Neural progenitor cell (in vitro differentiated cells): ENCODE results near the gene PHEX. TPM values are rescaled to one million over a fixed set of nuclear protein-coding genes. Genes with fewer than 3 reads are reported as not detected.
A peak's percentile ranks its signal among the peaks of the same experiment; 100 is the strongest.

Experiments
- DNase-seq: peaks from one replicate; pipeline ENCODE4 v3.0.0-alpha.2; 2016; ENCODE audit warnings: low spot score
- H2AFZ ChIP-seq: fragments of 200-600 bp; sonication (generic); replicated peaks from 2 replicates; pipeline ENCODE4 v1.6.1; 2016; ENCODE audit warnings: antibody characterized with exemption
- H3F3A ChIP-seq: fragments of 200-600 bp; sonication (generic); 2 replicates; pipeline ENCODE4 v1.6.1; 2016; ENCODE audit warnings: antibody characterized with exemption, low read depth
- H3K27ac ChIP-seq: fragments of 200-600 bp; sonication (generic); 2 replicates; pipeline ENCODE4 v1.5.1; 2016; ENCODE audit warnings: mild to moderate bottlenecking
- H3K27me3 ChIP-seq: fragments of 200-600 bp; sonication (generic); 2 replicates; pipeline ENCODE4 v1.6.1; 2016; ENCODE audit warnings: mild to moderate bottlenecking, moderate library complexity
- H3K36me3 ChIP-seq: fragments of 200-600 bp; sonication (generic); 2 replicates; pipeline ENCODE4 v1.5.1; 2016
- H3K4me1 ChIP-seq: fragments of 200-600 bp; sonication (generic); 2 replicates; pipeline ENCODE4 v1.6.1; 2016; ENCODE audit warnings: mixed run types
- H3K4me2 ChIP-seq: fragments of 200-600 bp; sonication (generic); 2 replicates; pipeline ENCODE4 v1.6.1; 2016
- H3K4me3 ChIP-seq: fragments of 200-600 bp; sonication (generic); 2 replicates; pipeline ENCODE4 v1.5.1; 2016
- H3K79me2 ChIP-seq: fragments of 200-600 bp; sonication (generic); 2 replicates; pipeline ENCODE4 v1.6.1; 2016; ENCODE audit warnings: low read depth
- H3K9ac ChIP-seq: fragments of 200-600 bp; sonication (generic); 2 replicates; pipeline ENCODE4 v1.6.1; 2016
- H3K9me3 ChIP-seq: fragments of 200-600 bp; sonication (generic); 2 replicates; pipeline ENCODE4 v1.5.1; 2016; ENCODE audit warnings: low read depth
- H4K20me1 ChIP-seq: fragments of 200-600 bp; sonication (generic); 2 replicates; pipeline ENCODE4 v1.6.1; 2016; ENCODE audit warnings: low read depth
- H3K27ac Mint-ChIP-seq: 3 replicates; pipeline ENCODE4 v1.8.0; 2021; ENCODE audit warnings: mixed read lengths
- H3K27me3 Mint-ChIP-seq: 2 replicates; pipeline ENCODE4 v1.8.0; 2022; ENCODE audit warnings: low read depth, mild to moderate bottlenecking, inconsistent platforms, moderate library complexity, mixed read lengths; ENCODE audit not compliant: insufficient read depth
- H3K36me3 Mint-ChIP-seq: 3 replicates; pipeline ENCODE4 v1.8.0; 2021; ENCODE audit warnings: mixed read lengths
- H3K4me1 Mint-ChIP-seq: 3 replicates; pipeline ENCODE4 v1.8.0; 2021; ENCODE audit warnings: mixed read lengths
- H3K4me3 Mint-ChIP-seq: 3 replicates; pipeline ENCODE4 v1.8.0; 2021; ENCODE audit warnings: mild to moderate bottlenecking, moderate library complexity, mixed read lengths
- H3K9me3 Mint-ChIP-seq: 3 replicates; pipeline ENCODE4 v1.8.0; 2020; ENCODE audit warnings: mixed read lengths
- CTCF ChIP-seq: fragments of 200-600 bp; sonication (generic); IDR thresholded peaks from 2 replicates; pipeline ENCODE4 v1.5.1; 2017; ENCODE audit warnings: antibody characterized with exemption, mild to moderate bottlenecking
- EZH2 ChIP-seq: fragments of 200-600 bp; sonication (generic); IDR thresholded peaks from 2 replicates; pipeline ENCODE4 v1.6.1; 2017; ENCODE audit warnings: antibody characterized with exemption, mild to moderate bottlenecking, moderate library complexity
- EZH2phosphoT487 ChIP-seq: fragments of 200-600 bp; sonication (generic); IDR thresholded peaks from 2 replicates; pipeline ENCODE4 v1.6.1; 2017; ENCODE audit warnings: antibody characterized with exemption
- total RNA-seq: library from RNA; depleted of rRNA; stranded (reverse); fragments of >200 nt; gene quantifications from 2 replicates; pipeline ENCODE4 v1.2.3, GENCODE V29; 2015; ENCODE audit warnings: low replicate concordance

Gene PHEX
- total RNA-seq, 1 donor from 2014 or later = 0.07 TPM

- Histone ChIP-seq H3K9me3 (peaks cover 3% of the 10 kb centered on the region), H3K4me2 (no peak overlapping the region), H2AFZ (no peak overlapping the region), H4K20me1 (no peaks in the 10 kb centered on the region), H3K36me3 (no peaks in the 10 kb centered on the region), H3K27ac (no peak overlapping the region), H3K79me2 (no peaks in the 10 kb centered on the region), H3K4me1 (peaks cover 5% of the 10 kb centered on the region), H3K4me3 (no peak overlapping the region), H3K27me3 (no peaks in the 10 kb centered on the region), H3F3A (no peaks in the 10 kb centered on the region), H3K9ac (no peak overlapping the region)
- H3K36me3 Mint-ChIP-seq = no peaks in the 10 kb centered on the region
- peaks cover 11% of the 10 kb centered on the region for H3K9me3 Mint-ChIP-seq
- H3K27ac Mint-ChIP-seq = no peak overlapping the region
- TF ChIP-seq CTCF (no peak), EZH2 (no peak), EZH2phosphoT487 (no peak)
- no peaks in the 10 kb centered on the region for H3K4me1 Mint-ChIP-seq
- DNase-seq = no peak
- H3K27me3 Mint-ChIP-seq = no peaks in the 10 kb centered on the region
- no peak overlapping the region for H3K4me3 Mint-ChIP-seq
These were observed 152.0 kb downstream of the PHEX start for GRCh38 chrX:22184096-22184495.

DNA sequence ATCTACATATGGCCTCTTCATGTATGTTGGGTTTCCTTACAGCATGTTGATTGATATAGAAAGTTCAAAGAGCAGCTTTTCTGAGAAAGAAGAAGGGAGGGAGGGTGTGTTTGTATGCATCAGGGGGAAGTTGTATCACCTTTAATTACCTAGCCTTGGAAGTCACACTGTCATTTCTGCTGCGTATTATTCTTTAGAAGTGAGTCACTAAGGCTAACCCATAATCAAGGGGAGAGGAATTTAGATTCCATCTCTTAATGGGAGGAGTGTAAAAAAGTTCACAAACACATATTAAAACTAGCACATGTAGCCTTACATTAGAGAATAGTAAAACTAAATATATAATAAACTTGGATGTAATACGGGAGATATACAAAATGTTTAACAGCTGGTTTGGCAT lies 154.0 kb downstream of the PHEX start:
- no peak overlapping the region for H3K4me3 ChIP-seq
- H3K4me1 ChIP-seq = peaks cover 5% of the 10 kb centered on the region
- no peak overlapping the region for H3K4me2 ChIP-seq
- Mint-ChIP-seq H3K36me3 (no peaks in the 10 kb centered on the region), H3K27ac (no peak overlapping the region), H3K27me3 (no peaks in the 10 kb centered on the region), H3K4me1 (no peaks in the 10 kb centered on the region), H3K4me3 (no peak overlapping the region), H3K9me3 (peaks cover 3% of the 10 kb centered on the region)
- H3K27me3 ChIP-seq = no peaks in the 10 kb centered on the region
- no peaks in the 10 kb centered on the region for H3K9me3 ChIP-seq
- no peak overlapping the region for H3K27ac ChIP-seq
- no peaks in the 10 kb centered on the region for H3K36me3 ChIP-seq
- no peak for TF ChIP-seq EZH2
- no peak for TF ChIP-seq CTCF
- TF ChIP-seq EZH2phosphoT487 = no peak
- H2AFZ ChIP-seq = no peak overlapping the region
- no peak overlapping the region for H3K9ac ChIP-seq
- no peaks in the 10 kb centered on the region for H3K79me2 ChIP-seq
- no peak for DNase-seq
- no peaks in the 10 kb centered on the region for H3F3A ChIP-seq
- no peaks in the 10 kb centered on the region for H4K20me1 ChIP-seq

- Histone ChIP-seq H2AFZ (no peak overlapping the region), H3K4me1 (peaks cover 3% of the 10 kb centered on the region), H3K27ac (no peak overlapping the region), H3K79me2 (no peaks in the 10 kb centered on the region), H3K36me3 (no peaks in the 10 kb centered on the region), H3K4me2 (no peak overlapping the region), H3K4me3 (no peak overlapping the region), H4K20me1 (no peaks in the 10 kb centered on the region), H3K9me3 (no peaks in the 10 kb centered on the region), H3F3A (no peaks in the 10 kb centered on the region), H3K27me3 (no peaks in the 10 kb centered on the region), H3K9ac (no peak overlapping the region)
- Mint-ChIP-seq H3K4me3 (no peak overlapping the region), H3K36me3 (no peaks in the 10 kb centered on the region), H3K9me3 (peaks cover 3% of the 10 kb centered on the region), H3K27me3 (peaks cover 4% of the 10 kb centered on the region), H3K4me1 (peaks cover 9% of the 10 kb centered on the region), H3K27ac (no peak overlapping the region)
- DNase-seq = peak; percentile 72
- TF ChIP-seq EZH2phosphoT487 = no peak
- TF ChIP-seq CTCF = peak; percentile 66
These were observed 160.4 kb downstream of the PHEX start for GRCh38 chrX:22192419-22193060.
